NAMALWA (cell line): ENCODE measurements around the gene FBXL17.

ENCODE experiments used
- DNase-seq: peaks from one replicate; pipeline ENCODE4 v3.0.0-alpha.2; 2015; ENCODE audit warnings: low spot score

The FBXL17 gene

DNA sequence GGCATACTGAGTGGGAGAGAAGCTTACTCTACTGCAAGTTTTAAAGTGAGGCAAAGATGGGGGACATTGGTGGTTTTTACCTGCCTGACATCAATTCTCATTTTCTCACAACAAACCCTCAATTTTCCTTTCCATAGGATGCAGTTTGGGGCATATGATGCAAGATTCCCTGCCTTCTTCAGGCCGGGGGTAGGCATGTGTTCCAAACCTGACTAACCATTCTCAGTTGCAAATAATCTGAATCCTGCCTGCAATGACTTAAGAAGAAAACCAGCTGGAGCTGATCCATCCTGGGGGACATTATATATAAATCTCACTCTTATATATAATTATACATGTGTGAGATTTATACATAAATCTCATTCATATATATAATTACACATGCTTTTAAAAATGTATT, 487.5 kb downstream of the FBXL17 start:
- no peak for DNase-seq

GRCh38 chr5:107893642-107894041, 488.3 kb downstream of the FBXL17 start:
- no peak for DNase-seq

- no peak for DNase-seq
Measured at GRCh38 chr5:107889387-107889786, 492.5 kb downstream of the FBXL17 start.

GRCh38 chr5:107888541-107888940, 493.4 kb downstream of the FBXL17 start:
- no peak for DNase-seq

DNA sequence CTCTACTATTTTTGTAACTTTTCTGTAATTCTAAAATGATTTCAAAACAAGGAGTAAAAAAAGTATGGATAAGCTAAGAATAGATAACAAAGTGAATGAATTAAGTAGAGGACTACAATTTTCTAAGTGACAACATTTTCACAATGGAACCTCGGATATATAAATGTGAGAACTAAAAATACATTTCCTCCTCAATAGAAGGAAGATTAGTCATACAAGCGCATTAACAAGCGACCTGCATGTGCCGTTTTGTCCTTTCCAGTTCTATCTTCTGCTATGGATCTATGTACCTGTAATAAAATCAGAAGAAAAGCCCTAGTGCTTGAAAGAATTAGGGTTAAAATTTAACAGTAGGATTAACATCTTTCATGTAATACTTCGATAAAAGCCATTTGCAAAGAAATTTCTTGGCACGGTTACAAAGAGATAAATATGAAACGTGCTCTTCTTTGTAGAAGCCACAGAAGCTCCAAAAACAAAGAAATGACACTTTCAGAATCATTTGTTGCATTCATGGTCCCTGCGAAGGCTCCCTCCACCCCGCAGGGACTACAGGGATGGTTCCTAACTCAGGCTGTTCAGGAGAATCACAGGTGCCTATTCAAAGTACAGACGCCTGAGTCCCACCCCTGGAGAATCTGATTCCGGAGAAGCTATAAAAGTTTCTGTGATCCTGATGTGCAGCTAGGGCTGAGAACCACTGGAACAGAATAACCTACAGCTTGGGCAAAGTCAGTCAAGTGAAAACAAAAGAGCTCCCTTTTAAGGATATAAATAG, 494.5 kb downstream of the FBXL17 start:
- DNase-seq: no peak

DNA sequence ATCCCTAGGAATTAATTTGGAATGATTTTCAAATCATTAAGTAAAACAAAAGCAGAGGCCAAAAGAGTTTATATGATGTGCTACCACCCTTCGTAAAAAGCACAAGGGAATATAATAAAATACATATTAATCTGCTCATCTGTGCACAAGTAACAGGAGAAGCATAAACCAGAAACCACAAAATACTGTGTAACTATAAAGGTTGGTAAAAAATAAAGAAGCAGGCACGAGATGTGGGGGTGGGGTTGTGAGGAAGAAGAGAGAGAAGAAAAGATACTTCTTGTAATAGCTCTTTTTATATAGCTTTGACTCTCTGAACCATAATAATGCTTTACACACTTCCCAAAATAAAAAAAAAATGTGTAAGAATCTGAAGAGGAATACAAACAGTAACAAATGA, 496.3 kb downstream of the FBXL17 start:
- no peak for DNase-seq

- DNase-seq: no peak
Measured at GRCh38 chr5:107884871-107885270, 497.0 kb downstream of the FBXL17 start.

DNA sequence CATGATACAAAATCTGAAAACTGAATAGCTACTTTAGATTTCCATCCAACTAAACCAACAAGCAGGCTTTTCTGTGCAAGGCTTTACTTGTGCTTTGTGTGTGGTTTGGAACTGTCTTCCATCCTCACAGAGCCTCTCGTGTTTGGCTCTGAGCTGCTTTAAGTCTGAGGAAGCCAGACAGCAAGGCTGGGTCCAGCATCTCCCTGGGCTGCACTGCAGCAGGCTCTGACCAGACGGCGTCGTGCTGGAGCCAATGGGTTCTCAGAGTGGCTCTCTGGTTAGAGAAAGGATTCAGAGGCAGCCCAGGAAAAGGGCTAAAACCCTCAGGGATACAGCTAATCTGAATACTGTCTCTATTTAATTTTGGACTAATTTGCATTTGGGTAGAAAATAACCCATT, 503.2 kb downstream of the FBXL17 start:
- no peak for DNase-seq

DNA sequence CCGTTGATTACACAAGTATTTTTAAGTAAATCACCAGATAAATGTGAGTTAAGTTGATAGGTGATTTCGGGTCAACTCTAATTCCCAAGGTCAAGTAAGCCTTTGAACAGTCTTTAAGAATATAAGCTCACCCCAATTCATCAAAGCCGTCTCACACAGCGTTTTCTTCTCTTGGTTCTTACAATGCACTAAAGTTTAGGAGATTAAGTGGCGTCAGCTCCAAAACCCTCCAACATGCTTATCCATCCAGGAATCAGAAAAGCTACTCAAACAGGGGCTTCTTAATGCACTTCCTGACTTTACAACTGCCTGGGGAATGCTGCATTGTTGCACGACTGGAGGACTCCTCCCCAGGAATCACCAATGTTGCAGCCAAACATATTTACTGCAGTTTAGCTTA, 505.0 kb downstream of the FBXL17 start:
- no peak for DNase-seq

DNA sequence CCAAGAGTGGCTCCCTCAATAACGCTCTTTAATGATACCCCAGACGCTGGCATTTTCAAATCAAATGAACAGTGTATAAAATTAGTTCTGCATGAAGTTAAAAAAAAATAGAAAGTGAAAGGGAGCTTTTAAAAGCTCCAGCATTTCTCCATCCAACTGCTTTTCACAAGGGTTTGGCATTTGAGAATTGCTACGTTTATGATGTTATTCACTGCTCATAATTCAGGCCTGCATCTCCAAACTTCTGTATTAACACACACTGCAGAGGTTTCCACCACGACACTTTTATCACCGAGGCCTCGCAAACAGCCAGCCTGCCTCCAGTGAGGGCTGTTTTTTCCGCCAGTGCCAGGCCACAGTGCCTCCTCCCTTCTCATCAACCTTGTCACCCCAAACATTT, 505.6 kb downstream of the FBXL17 start:
- DNase-seq: no peak

DNA sequence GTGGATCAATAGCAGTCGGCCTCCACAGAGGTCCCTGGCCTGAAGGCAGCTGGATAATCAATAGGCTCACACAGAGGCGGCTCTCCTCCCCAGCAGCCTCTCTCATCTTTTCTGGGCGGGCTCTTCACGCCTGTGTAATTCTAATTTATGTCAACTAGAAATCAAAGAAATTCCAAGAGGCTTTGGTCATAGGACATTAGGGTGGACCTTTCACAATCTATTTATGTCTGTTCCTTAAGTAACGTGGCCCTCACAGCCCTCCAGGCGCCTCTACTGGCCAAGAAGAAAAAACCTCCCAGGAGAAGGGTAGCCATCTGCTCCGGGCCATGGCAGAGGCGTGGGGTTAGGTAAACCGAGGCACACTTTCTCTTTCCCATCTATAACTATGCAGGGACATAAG, 506.1 kb downstream of the FBXL17 start:
- no peak for DNase-seq

DNA sequence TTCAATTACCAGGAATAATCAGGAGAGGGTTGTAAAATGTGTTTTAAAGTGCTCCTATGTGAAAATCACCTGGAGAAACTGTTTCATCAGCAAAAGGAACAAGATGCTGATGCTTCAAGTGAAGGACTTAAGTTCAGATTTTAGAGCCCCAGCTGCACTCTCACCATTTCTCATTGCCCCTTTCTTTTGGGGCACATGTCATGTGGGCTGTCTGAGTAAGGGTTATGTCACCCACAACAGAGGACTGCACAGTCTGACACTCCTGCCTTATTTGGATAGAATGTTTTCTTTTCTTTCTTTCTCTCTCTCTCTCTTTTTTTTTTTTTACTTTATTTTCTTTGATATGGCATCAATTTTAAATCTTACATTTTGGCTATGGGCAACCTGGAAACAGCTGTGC, 507.1 kb downstream of the FBXL17 start:
- no peak for DNase-seq

GRCh38 chr5:107873877-107874276, 508.0 kb downstream of the FBXL17 start:
- no peak for DNase-seq

DNA sequence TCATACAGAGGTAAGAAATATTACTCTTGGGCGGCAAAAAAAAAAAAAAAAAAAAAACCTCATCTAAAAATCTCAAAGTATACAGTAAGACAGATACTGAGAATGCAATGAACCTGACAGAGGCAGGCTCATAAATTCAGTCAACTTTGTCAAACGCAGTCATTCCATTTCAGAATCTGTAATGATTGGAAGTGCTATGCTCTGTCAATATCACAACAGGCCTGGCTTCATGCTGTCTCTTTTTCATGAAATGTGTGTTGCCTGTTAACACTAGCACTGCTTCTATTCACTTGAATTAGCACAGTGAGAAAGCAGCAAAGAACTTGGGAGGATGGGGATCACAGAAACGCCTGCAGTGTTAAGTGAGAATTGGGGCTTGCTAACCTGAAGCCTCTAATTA, 510.9 kb downstream of the FBXL17 start:
- no peak for DNase-seq

DNA sequence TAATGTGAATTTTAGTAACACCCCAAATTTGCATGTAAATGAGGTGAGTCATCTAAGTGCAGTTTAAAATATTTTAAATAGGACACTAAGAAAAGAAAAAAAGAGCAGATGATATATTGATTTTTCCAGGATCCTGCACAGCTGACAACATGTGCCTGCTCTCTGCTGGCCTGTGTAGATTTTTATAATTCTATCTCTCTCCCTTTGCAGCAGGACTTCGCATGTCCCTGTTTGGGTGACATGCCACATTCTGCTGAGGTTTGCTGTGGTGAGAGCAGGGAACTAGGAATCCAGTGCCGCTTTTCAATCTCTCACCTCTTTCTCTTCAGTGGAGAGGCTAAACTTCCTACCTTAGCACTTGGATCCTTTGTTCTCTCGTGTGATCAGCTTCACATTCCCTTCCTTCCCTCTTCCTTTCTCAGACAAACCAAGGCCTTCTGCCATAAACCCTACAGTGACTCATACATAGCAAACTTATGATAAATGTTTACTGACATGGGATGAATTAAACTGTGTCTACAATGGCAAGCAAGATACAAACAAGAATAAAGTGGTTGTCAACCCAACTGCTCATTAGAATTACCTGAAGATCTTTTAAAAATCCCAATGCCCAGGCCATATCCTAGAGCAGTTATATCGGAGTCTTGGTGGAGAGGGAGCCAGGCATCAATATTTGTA, 512.3 kb downstream of the FBXL17 start:
- no peak for DNase-seq

GRCh38 chr5:107868650-107869409, 513.1 kb downstream of the FBXL17 start:
- no peak for DNase-seq

DNA sequence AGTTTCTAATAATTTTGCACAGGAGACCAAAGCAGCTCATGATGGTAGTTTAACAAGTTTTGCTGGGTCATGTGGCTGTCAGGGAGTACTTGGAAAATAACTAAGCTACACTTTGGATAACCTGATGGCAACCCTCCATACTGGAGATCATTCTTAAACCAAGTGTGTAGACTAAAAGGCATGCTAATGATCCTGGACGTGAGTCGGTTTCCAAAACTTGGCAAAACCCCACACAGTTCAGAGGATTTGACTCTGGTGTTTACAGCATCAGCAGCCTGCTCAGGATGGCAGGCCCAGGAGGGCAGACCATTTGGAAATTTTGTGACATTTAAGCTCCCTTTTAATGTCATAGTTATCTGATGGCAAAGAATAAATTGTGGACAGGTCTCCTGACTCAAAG, 514.6 kb downstream of the FBXL17 start:
- no peak for DNase-seq

GRCh38 chr5:107864793-107865192, 517.1 kb downstream of the FBXL17 start:
- no peak for DNase-seq

DNA sequence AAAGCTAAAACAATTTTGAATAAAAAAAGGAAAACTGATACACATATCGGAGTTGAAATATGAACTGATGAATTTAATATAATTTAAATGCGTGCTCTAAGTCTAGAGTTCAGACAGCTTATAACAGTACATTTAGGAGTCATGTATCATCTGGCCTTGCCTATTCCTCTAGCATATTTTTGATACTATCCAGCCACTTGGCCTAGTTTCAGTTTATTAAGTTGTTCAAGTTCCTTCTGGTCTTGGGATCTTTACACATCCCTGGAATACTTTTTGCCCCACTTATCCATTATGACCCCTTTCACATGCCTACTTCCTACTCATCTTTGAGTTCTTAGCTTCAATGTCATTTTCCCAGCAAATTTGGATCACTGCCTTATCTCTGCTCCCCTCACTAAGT, 518.8 kb downstream of the FBXL17 start:
- no peak for DNase-seq

DNA sequence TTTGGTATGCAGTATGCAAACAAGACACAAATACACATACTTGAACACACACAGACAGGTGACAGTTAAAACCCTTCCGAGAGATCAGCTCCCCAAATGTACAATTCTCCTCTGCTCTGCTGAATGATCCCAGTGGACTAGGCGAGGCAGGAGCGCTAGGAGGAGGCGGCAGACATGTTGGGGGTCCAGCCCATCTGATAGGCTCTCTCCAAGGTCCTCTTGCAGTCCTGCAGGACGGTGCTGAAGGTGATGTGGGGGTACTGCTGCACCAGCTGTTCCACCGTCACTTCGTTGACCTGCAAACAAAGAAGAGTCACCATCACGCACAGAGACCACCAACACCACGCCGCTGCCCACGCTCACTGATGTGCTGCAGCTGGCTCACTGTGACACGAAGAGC, 520.3 kb downstream of the FBXL17 start:
- no peak for DNase-seq

DNA sequence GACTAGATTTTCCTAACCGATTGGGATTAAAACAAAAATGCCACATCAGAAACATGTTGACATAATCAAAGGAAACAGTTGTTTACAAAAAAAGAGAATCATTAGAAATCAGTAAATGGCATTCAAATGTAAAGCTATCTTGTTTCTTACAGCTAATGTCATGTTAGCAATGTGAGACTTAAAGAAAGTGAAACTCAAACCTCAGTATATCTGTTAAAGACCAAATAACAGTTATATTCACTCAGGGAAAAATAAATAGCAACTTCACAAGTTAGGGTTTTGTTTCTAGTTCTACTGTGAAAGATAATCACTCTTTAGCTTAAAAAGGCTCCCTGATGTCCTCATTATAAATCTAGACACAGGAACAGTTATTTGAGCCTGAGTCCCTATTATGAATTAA, 521.9 kb downstream of the FBXL17 start:
- no peak for DNase-seq

GRCh38 chr5:107858788-107859187, 523.1 kb downstream of the FBXL17 start:
- no peak for DNase-seq

DNA sequence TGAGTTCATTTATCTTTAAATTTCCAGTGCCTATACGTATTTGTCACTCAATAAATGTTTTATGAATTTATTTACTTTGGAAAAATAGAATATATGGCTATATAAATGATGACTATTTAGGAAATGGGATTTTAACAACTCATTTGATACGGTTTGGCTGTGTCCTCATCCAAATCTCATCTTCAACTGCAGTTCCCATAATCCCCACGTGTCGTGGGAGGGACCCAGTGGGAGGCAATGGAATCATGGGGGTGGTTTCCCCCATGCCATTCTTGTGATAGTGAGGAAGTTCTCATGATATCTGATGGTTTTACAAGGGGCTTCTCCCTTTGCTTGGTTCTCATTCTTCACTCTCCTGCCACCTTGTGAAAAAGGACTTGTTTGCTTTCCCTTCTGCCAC, 523.6 kb downstream of the FBXL17 start:
- DNase-seq: no peak
